Measurements from ENCODE around the gene CABLES1. TPM values are rescaled to one million over a fixed set of nuclear protein-coding genes. Genes with fewer than 3 reads are reported as not detected.
A peak's percentile ranks its signal among the peaks of the same experiment; 100 is the strongest.

The CABLES1 gene
- total and polyA plus RNA-seq, 4 donors = 9.9 to 25.7 (median 11.4) TPM

- WGBS, 2 donors = 91 to 92% methylated on average over 13 of the region's 13 CpGs
- DNase-seq (no peak), ATAC-seq (ENCODE audit: low FRiP score) (no peak)
- H3K9me3 ChIP-seq (ENCODE audit: control insufficient read depth, low read length) = no peaks in the 10 kb centered on the region
- H3K4me1 ChIP-seq (ENCODE audit: control insufficient read depth in 1 of 2, insufficient read depth in 2 of 2, low read length in 2 of 2) = no peaks in the 10 kb centered on the region
- H3K36me3 ChIP-seq (ENCODE audit: control insufficient read depth in 1 of 2, insufficient read depth in 2 of 2, low read length in 1 of 2) = no peaks in the 10 kb centered on the region
- no peak overlapping the region for H3K27ac ChIP-seq (ENCODE audit: low read depth in 1 of 2, low read length in 2 of 2)
- no peak overlapping the region for H3K4me3 ChIP-seq (ENCODE audit: low read length in 2 of 2)
- intact Hi-C loops (cut with DNase I) = no loop called here
- no peaks in the 10 kb centered on the region for H3K27me3 ChIP-seq (ENCODE audit: control insufficient read depth in 1 of 2, insufficient read depth in 2 of 2, low read length in 1 of 2)
These were observed 42.3 kb downstream of the CABLES1 start for GRCh38 chr18:23177433-23178072.

- Histone ChIP-seq H3K27me3 (ENCODE audit: control insufficient read depth in 1 of 2, insufficient read depth in 2 of 2, low read length in 1 of 2) (no peaks in the 10 kb centered on the region), H3K27ac (ENCODE audit: low read depth in 1 of 2, low read length in 2 of 2) (no peak overlapping the region), H3K4me3 (ENCODE audit: low read length in 2 of 2) (no peak overlapping the region), H3K36me3 (ENCODE audit: control insufficient read depth in 1 of 2, insufficient read depth in 2 of 2, low read length in 1 of 2) (no peaks in the 10 kb centered on the region), H3K4me1 (ENCODE audit: control insufficient read depth in 1 of 2, insufficient read depth in 2 of 2, low read length in 2 of 2) (no peaks in the 10 kb centered on the region), H3K9me3 (ENCODE audit: control insufficient read depth, low read length) (no peaks in the 10 kb centered on the region)
- 85 to 86% methylated on average over 7 of the region's 7 CpGs for WGBS, 2 donors
- intact Hi-C loops (cut with DNase I) = no loop called here
- no peak for ATAC-seq (ENCODE audit: low FRiP score)
- DNase-seq = no peak
These were observed 42.9 kb downstream of the CABLES1 start for GRCh38 chr18:23178201-23178600.

GRCh38 chr18:23178661-23179081 lies 43.4 kb downstream of the CABLES1 start:
- no peak overlapping the region for H3K27ac ChIP-seq (ENCODE audit: low read depth in 1 of 2, low read length in 2 of 2)
- ATAC-seq (ENCODE audit: low FRiP score) (no peak), DNase-seq (no peak)
- no peaks in the 10 kb centered on the region for H3K27me3 ChIP-seq (ENCODE audit: control insufficient read depth in 1 of 2, insufficient read depth in 2 of 2, low read length in 1 of 2)
- intact Hi-C loops (cut with DNase I) = no loop called here
- no peaks in the 10 kb centered on the region for H3K36me3 ChIP-seq (ENCODE audit: control insufficient read depth in 1 of 2, insufficient read depth in 2 of 2, low read length in 1 of 2)
- H3K4me1 ChIP-seq (ENCODE audit: control insufficient read depth in 1 of 2, insufficient read depth in 2 of 2, low read length in 2 of 2) = peaks cover 0 to 4% of the 10 kb centered on the region in 2 donors
- no peak overlapping the region for H3K4me3 ChIP-seq (ENCODE audit: low read length in 2 of 2)
- no peaks in the 10 kb centered on the region for H3K9me3 ChIP-seq (ENCODE audit: control insufficient read depth, low read length)
- 69 to 72% methylated on average over 6 of the region's 6 CpGs for WGBS, 2 donors

GRCh38 chr18:23179416-23179815 lies 44.1 kb downstream of the CABLES1 start:
- Histone ChIP-seq H3K4me3 (ENCODE audit: low read length in 2 of 2) (no peak overlapping the region), H3K4me1 (ENCODE audit: control insufficient read depth in 1 of 2, insufficient read depth in 2 of 2, low read length in 2 of 2) (peaks cover 0 to 6% of the 10 kb centered on the region in 2 donors), H3K9me3 (ENCODE audit: control insufficient read depth, low read length) (no peaks in the 10 kb centered on the region), H3K27me3 (ENCODE audit: control insufficient read depth in 1 of 2, insufficient read depth in 2 of 2, low read length in 1 of 2) (no peaks in the 10 kb centered on the region), H3K27ac (ENCODE audit: low read depth in 1 of 2, low read length in 2 of 2) (no peak overlapping the region), H3K36me3 (ENCODE audit: control insufficient read depth in 1 of 2, insufficient read depth in 2 of 2, low read length in 1 of 2) (no peaks in the 10 kb centered on the region)
- DNase-seq (no peak), ATAC-seq (ENCODE audit: low FRiP score) (no peak)
- WGBS, 2 donors = 65 to 67% methylated on average over 6 of the region's 6 CpGs
- intact Hi-C loops (cut with DNase I) = no loop called here

- H3K36me3 ChIP-seq (ENCODE audit: control insufficient read depth in 1 of 2, insufficient read depth in 2 of 2, low read length in 1 of 2) = no peaks in the 10 kb centered on the region
- no peak overlapping the region for H3K4me3 ChIP-seq (ENCODE audit: low read length in 2 of 2)
- DNase-seq (no peak), ATAC-seq (ENCODE audit: low FRiP score) (no peak)
- H3K4me1 ChIP-seq (ENCODE audit: control insufficient read depth in 1 of 2, insufficient read depth in 2 of 2, low read length in 2 of 2) = peaks cover 0 to 6% of the 10 kb centered on the region in 2 donors
- H3K27me3 ChIP-seq (ENCODE audit: control insufficient read depth in 1 of 2, insufficient read depth in 2 of 2, low read length in 1 of 2) = no peaks in the 10 kb centered on the region
- intact Hi-C loops (cut with DNase I) = no loop called here
- no peak overlapping the region for H3K27ac ChIP-seq (ENCODE audit: low read depth in 1 of 2, low read length in 2 of 2)
- no peaks in the 10 kb centered on the region for H3K9me3 ChIP-seq (ENCODE audit: control insufficient read depth, low read length)
These were observed 46.3 kb downstream of the CABLES1 start for GRCh38 chr18:23181547-23181946.

- Histone ChIP-seq H3K27ac (ENCODE audit: low read depth in 1 of 2, low read length in 2 of 2) (no peak overlapping the region), H3K27me3 (ENCODE audit: control insufficient read depth in 1 of 2, insufficient read depth in 2 of 2, low read length in 1 of 2) (no peaks in the 10 kb centered on the region), H3K4me3 (ENCODE audit: low read length in 2 of 2) (no peak overlapping the region), H3K9me3 (ENCODE audit: control insufficient read depth, low read length) (no peaks in the 10 kb centered on the region), H3K4me1 (ENCODE audit: control insufficient read depth in 1 of 2, insufficient read depth in 2 of 2, low read length in 2 of 2) (peaks cover 0 to 6% of the 10 kb centered on the region in 2 donors), H3K36me3 (ENCODE audit: control insufficient read depth in 1 of 2, insufficient read depth in 2 of 2, low read length in 1 of 2) (no peaks in the 10 kb centered on the region)
- intact Hi-C loops (cut with DNase I) = no loop called here
- ATAC-seq (ENCODE audit: low FRiP score) (no peak), DNase-seq (no peak)
- WGBS, 2 donors = 88 to 93% methylated on average over 9 of the region's 9 CpGs
These were observed 47.3 kb downstream of the CABLES1 start for GRCh38 chr18:23182606-23183005.

GRCh38 chr18:23183411-23184150 lies 48.3 kb downstream of the CABLES1 start:
- Histone ChIP-seq H3K9me3 (ENCODE audit: control insufficient read depth, low read length) (no peaks in the 10 kb centered on the region), H3K27me3 (ENCODE audit: control insufficient read depth in 1 of 2, insufficient read depth in 2 of 2, low read length in 1 of 2) (no peaks in the 10 kb centered on the region), H3K36me3 (ENCODE audit: control insufficient read depth in 1 of 2, insufficient read depth in 2 of 2, low read length in 1 of 2) (no peaks in the 10 kb centered on the region), H3K4me1 (ENCODE audit: control insufficient read depth in 1 of 2, insufficient read depth in 2 of 2, low read length in 2 of 2) (peaks cover 0 to 11% of the 10 kb centered on the region in 2 donors), H3K27ac (ENCODE audit: low read depth in 1 of 2, low read length in 2 of 2) (peak overlapping the region in 1 of 2 donors; percentile 29), H3K4me3 (ENCODE audit: low read length in 2 of 2) (no peak overlapping the region)
- ATAC-seq (ENCODE audit: low FRiP score) = no peak
- WGBS, 2 donors = 33 to 42% methylated on average over 8 of the region's 8 CpGs
- intact Hi-C loops (cut with DNase I) = no loop called here
- no peak for DNase-seq

- Histone ChIP-seq H3K4me1 (ENCODE audit: control insufficient read depth in 1 of 2, insufficient read depth in 2 of 2, low read length in 2 of 2) (peaks cover 0 to 11% of the 10 kb centered on the region in 2 donors), H3K4me3 (ENCODE audit: low read length in 2 of 2) (no peak overlapping the region), H3K27me3 (ENCODE audit: control insufficient read depth in 1 of 2, insufficient read depth in 2 of 2, low read length in 1 of 2) (no peaks in the 10 kb centered on the region), H3K9me3 (ENCODE audit: control insufficient read depth, low read length) (no peaks in the 10 kb centered on the region), H3K36me3 (ENCODE audit: control insufficient read depth in 1 of 2, insufficient read depth in 2 of 2, low read length in 1 of 2) (no peaks in the 10 kb centered on the region), H3K27ac (ENCODE audit: low read depth in 1 of 2, low read length in 2 of 2) (no peak overlapping the region)
- intact Hi-C loops (cut with DNase I) = no loop called here
- DNase-seq (no peak), ATAC-seq (ENCODE audit: low FRiP score) (no peak)
- 96 to 98% methylated on average over 4 of the region's 4 CpGs for WGBS, 2 donors
These were observed 51.5 kb downstream of the CABLES1 start for GRCh38 chr18:23186781-23187180.
